HG02973 (cell line): ENCODE measurements around the gene CNTN5.
"Not testable (repeated sequence)": the region's sequence is repeated elsewhere in the genome, so short reads cannot be mapped to it uniquely, and the experiment has no call there.

Experiments
- ATAC-seq: cut with Tn5 transposase; IDR thresholded peaks from one replicate; pipeline ENCODE4 v1.9.1; 2021; ENCODE audit warnings: moderate library complexity; ENCODE audit not compliant: unreplicated experiment

Gene CNTN5

GRCh38 chr11:100177651-100178050 is 1156.9 kb downstream of the CNTN5 start:
- no peak for ATAC-seq

DNA sequence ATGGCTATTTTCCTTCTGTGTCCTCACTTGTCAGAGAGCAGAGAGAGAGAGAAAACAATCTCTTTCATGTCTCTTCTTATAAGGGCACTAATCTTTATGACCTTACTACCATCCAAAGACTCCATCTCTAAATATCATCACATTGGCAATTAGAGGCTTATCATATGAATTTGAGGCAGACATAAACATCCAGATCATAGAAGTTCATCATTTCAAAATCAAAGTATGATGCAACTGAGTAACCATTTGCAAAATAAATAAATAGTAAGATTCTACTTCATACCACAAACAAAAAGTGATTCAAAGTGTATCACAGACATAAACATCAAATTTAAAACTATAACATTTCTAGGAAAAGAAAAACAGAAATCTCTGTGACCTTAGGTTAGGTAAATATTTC is 1161.6 kb downstream of the CNTN5 start:
- no peak for ATAC-seq

DNA sequence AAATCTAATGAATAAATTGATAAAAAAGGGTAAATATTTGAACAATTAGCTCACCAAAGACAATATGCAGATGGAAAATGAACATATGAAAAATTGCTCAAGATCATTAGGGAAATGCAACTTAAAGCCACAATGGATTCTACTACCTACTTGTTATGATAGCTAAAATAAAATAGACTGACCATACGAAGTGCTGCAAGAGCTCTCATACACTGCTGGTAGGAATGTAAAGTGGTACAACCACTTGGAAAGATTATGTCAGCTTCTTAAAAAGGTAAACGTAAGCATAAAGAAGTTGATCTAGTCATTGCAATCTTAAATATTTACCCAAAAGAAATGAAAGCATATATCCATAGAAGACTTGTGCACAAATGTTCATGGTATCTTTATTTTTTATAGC is 1162.2 kb downstream of the CNTN5 start:
- no peak for ATAC-seq

DNA sequence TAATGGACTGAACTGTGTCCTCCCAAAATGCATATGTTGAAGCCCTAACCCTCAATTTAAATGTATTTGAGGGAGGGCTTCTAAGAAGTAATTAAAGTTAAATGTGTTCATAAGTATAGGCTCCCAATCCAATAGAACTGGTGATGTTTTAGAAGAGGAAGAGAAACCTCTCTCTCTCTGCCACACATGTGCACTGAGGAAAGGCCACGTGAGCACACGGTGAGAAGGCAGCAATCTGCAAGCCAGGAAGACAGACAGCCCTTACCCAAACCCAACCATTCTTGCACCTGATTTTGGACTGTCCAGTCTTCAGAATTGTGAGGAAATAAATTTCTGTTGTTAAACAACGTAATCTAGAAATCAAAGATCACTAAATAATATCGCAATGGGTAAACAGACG is 1164.8 kb downstream of the CNTN5 start:
- no peak for ATAC-seq

DNA sequence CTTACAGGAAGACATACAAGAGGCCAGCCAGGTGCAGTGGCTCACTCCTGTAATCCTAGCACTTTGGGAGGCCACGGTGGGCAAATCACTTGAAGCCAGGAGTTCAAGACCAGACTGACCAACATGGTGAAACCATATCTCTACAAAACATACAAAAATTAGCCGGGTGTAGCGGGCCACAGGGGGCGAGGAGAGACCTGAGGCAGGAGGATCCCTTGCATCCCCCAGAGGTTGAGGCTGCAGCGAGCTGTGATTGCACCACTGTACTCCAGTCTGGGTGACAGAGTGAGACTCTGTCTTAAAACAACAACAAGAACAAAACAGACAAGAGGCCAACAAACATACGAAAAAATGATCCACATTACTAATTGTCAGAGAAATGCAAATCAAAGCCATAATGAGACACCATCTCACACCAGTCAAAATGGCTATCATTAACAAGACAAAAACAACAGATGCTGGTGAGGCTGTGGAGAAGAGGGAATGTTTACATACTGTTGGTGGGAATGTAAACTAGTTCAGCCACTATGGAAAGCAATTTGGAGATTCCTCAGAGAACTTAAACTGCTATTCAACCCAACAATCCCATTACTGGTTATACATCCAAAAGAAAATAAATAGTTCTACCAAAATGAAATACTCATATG is 1167.5 kb downstream of the CNTN5 start:
- ATAC-seq: no peak

DNA sequence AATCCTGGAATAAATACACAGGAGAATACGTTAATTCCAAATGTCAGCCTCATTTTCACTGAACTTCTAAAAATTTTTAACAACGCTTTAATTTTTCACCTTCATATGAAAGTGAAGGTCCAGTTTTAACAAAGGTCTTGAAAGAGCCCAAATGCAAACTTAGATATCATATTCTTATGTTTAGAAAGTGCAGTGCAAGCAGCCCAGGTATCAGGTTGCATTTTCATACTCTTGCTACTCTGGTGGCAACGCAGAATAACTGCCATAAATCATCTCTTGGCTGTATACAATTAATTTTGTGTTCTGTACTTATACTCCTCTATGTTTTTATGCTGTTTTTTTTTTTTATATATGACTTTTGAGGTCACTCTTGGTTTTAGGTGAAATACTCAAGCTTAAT is 1169.6 kb downstream of the CNTN5 start:
- no peak for ATAC-seq

- ATAC-seq: no peak
These were observed 1171.4 kb downstream of the CNTN5 start for GRCh38 chr11:100192181-100192580.

DNA sequence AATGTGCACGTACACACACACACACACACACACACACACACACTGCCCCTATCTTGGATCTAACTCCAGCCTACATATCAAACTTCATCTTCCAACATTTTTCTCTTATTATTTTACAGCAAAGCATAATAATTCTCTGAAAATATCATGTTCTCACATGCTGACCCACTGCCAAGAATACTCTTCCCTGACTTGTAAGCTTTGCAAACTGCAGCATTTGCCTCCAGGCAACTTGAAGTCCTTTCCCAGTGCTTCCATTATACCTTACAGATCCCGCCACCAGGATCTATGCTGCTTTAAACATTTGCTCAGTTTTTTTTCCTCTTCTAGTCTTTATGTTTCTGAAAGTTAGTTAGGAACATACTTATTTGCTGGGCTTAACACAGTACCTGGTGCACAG is 1183.0 kb downstream of the CNTN5 start:
- no peak for ATAC-seq

GRCh38 chr11:100205926-100206325 is 1185.2 kb downstream of the CNTN5 start:
- ATAC-seq: no peak

- no peak for ATAC-seq
These were observed 1187.5 kb downstream of the CNTN5 start for GRCh38 chr11:100208207-100208606.

DNA sequence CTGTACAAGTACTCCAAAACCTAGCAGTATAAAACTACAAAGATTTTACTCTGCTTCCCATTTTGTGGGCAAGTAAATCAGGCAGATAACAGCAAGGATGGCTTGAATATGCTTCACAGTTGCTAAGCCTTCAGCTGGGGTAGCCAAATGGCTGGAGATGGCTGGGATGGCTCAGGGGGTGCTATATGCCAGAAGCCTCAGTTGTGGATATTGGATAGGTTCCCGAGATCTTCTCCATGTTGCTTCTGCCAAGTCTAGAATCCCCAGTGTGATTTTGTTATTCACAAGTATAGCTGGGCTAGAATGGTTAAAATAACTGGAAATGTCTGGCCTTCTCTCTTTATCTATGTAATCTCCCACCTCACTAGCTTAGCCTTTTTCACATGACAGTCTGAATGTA is 1194.0 kb downstream of the CNTN5 start:
- ATAC-seq: no peak

- no peak for ATAC-seq
These were observed 1200.1 kb downstream of the CNTN5 start for GRCh38 chr11:100220801-100221200.

DNA sequence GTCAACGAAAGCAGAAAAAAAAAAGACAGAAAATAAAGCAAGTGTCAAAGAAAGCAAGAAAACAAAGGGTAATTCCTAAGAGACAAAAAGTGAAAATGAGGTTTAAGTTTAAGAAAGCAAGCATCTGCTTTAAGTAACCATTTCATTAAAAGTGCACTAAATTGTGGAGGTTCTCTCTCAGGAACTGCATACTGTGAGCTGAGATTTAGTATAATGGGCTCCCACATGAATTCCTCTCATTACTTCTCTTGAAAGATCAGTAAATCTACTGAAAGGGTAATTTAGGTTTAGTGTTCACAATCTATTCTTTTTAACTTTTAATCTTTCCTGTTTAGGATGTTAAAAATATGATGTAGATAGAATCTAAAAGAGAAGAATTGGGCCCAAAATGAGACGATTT is 1201.0 kb downstream of the CNTN5 start:
- ATAC-seq: no peak

DNA sequence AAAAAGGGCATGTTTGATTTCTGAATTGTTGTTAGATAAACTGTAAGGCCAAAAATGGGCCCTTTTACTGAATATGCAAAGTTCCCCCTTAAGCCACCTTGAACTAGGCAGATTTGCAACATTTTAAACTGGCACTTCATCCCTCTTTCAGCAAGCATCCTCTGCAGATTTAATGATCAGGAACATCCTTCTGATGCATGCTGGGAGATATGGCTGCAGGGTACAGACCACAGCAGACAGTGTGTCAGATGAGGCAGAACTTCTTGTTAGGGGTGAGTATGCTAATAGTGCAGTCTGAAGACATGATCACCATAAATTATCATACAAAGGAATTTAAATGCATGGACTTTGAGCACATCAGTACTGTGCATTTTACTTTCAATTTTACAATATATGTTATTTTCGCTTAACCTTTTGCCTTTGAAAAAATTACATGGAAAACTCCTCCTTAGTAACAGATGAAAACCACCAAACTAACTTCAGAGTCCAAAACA is 1203.8 kb downstream of the CNTN5 start:
- ATAC-seq: no peak

DNA sequence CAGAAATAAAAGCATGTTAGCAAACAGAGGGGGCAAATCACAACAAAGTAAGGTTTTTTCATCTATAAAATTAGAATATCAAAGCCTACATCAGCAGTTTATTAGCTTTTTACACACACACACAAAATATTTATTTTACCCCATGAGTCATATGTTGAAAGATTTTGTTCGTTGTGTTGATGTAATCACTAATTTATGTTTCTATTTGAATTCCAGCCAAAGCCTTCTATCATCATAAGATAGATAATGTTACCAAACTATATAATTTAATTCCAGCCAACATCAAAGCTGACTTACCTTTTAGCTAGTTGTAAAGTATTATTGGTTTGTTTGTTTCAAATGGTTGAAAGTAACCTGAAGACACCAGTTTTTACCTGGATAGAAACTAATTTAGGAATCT is 1208.3 kb downstream of the CNTN5 start:
- ATAC-seq: no peak

DNA sequence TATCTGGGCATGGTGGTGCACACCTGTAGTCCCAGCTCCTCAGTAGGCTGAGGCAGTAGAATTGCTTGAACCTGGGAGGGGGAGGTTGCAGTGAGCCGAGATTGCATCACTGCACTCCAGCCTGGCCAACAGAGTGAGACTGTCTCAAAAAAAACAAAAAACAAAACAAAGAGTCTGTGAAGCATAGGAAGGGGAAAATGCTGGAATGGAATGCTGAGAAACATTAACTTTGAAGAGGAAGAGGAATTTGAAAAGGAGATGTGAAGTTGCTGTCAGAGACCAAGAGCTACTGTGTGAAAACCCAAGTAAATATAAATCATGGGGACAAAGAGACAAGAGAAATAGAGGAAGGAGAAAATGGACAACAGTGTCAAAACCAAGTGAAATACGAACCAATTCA is 1211.3 kb downstream of the CNTN5 start:
- no peak for ATAC-seq

GRCh38 chr11:100235085-100235484 is 1214.3 kb downstream of the CNTN5 start:
- ATAC-seq: no peak

DNA sequence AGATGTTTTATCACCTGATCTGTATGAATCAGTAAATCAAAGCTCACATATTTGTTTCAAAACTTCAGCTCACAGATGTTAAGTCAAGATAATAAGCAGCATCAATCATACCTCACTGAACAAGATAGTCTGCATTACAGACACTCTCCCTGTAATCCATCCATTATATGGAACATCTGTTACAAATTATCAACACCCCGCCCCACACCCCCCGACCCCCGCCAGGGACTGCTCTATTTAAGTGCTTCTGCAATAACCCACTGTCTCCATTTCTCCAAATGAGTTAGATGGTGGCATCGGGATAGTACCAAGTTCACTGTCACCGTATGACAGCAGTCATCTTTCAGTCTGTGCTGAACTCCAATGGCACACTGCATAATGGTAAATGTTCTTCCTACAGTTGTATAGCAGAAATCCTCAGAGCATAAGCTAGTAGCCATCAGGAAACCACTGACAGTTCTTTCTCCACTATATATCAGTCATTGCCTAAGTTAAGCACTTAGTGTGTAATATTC is 1219.3 kb downstream of the CNTN5 start:
- ATAC-seq: no peak

GRCh38 chr11:100247704-100248103 is 1227.0 kb downstream of the CNTN5 start:
- ATAC-seq: no peak

- ATAC-seq: not testable (repeated sequence)
These were observed 1236.6 kb downstream of the CNTN5 start for GRCh38 chr11:100257238-100257803.

DNA sequence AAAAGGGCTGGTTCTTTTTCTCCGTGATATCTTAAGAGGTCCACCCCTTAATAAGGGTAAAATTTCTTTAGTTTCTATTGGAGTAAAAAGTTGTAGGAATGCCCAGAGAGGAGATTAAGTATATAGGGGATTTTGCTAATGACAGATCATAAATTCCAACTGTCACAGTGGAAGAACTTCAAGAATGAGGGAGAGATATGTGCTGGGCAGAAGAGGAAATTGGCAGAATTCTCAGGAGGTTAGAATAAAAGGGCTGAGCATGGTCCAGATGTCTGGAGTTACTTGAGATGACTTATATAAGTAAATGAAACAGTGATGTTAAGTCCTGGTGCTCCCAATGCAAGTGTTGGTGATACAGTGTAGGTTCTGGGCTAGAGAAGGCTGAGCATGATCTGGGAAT is 1248.8 kb downstream of the CNTN5 start:
- ATAC-seq: no peak

- ATAC-seq: no peak
These were observed 1252.5 kb downstream of the CNTN5 start for GRCh38 chr11:100273066-100273815.
